ENCODE results near the gene GJC2. TPM values are rescaled to one million over a fixed set of nuclear protein-coding genes. Genes with fewer than 3 reads are reported as not detected.
A peak's percentile ranks its signal among the peaks of the same experiment; 100 is the strongest.
"Not testable (repeated sequence)": the region's sequence is repeated elsewhere in the genome, so short reads cannot be mapped to it uniquely, and the experiment has no call there.

Gene GJC2
- total and polyA plus RNA-seq, 3 experiments from 2014 or later: 0.57 to 1.1 TPM; not detected in 1

- peaks cover 12 to 24% (median 19%) of the 10 kb centered on the region in 3 donors for H3K4me1 Mint-ChIP-seq
- H3K4me3 Mint-ChIP-seq; H3K27me3 ChIP-seq (ENCODE audit: insufficient read depth, low read length, poor library complexity, severe bottlenecking); POLR2A ChIA-PET; CTCF ChIA-PET; H3K27ac ChIP-seq (ENCODE audit: low read depth, low read length); H3K4me3 ChIP-seq (ENCODE audit: low read length); H3K9me3 Mint-ChIP-seq; H3K27me3 Mint-ChIP-seq; H3K9me3 ChIP-seq (ENCODE audit: low read length); H3K4me1 ChIP-seq (ENCODE audit: insufficient read depth, low read length); H3K36me3 ChIP-seq (ENCODE audit: insufficient read depth, low read length): not testable (repeated sequence)
- H3K36me3 Mint-ChIP-seq: peaks cover 0 to 41% (median 4%) of the 10 kb centered on the region in 3 donors
- peak overlapping the region in 2 of 8 donors; percentile 22 to 61 for H3K27ac Mint-ChIP-seq
- DNase-seq: peak in 2 of 5 donors; percentile 37 to 45
Observed at GRCh38 chr1:228173528-228174481, 24.1 kb downstream of the GJC2 start.

- Mint-ChIP-seq H3K4me1 (peaks cover 10 to 16% (median 11%) of the 10 kb centered on the region in 3 donors), H3K27ac (peak overlapping the region in 3 of 8 donors; percentile 47 to 61 (median 57)), H3K9me3 (no peaks in the 10 kb centered on the region), H3K4me3 (peak overlapping the region in 1 of 7 donors; percentile 23), H3K36me3 (peaks cover 0 to 32% (median 4%) of the 10 kb centered on the region in 3 donors), H3K27me3 (no peaks in the 10 kb centered on the region)
- ChIA-PET POLR2A (no interaction called here), CTCF (no interaction called here)
- no peak overlapping the region for H3K4me3 ChIP-seq (ENCODE audit: low read length)
- no peaks in the 10 kb centered on the region for H3K27me3 ChIP-seq (ENCODE audit: insufficient read depth, low read length, poor library complexity, severe bottlenecking)
- H3K4me1 ChIP-seq (ENCODE audit: insufficient read depth, low read length): no peaks in the 10 kb centered on the region
- no peaks in the 10 kb centered on the region for H3K36me3 ChIP-seq (ENCODE audit: insufficient read depth, low read length)
- peak in 2 of 5 donors; percentile 48 to 58 for DNase-seq
- H3K27ac ChIP-seq (ENCODE audit: low read depth, low read length): no peak overlapping the region
- H3K9me3 ChIP-seq (ENCODE audit: low read length): no peaks in the 10 kb centered on the region
Observed at GRCh38 chr1:228174482-228175315, 25.0 kb downstream of the GJC2 start.

GRCh38 chr1:228175316-228176023 lies 25.7 kb downstream of the GJC2 start:
- Mint-ChIP-seq H3K27me3 (no peaks in the 10 kb centered on the region), H3K4me1 (peaks cover 9 to 16% (median 10%) of the 10 kb centered on the region in 3 donors), H3K36me3 (peaks cover 0 to 27% (median 4%) of the 10 kb centered on the region in 3 donors), H3K9me3 (no peaks in the 10 kb centered on the region), H3K27ac (peak overlapping the region in 3 of 8 donors; percentile 57 to 63 (median 61)), H3K4me3 (no peak overlapping the region)
- Histone ChIP-seq H3K9me3 (ENCODE audit: low read length) (no peaks in the 10 kb centered on the region), H3K4me3 (ENCODE audit: low read length) (no peak overlapping the region), H3K4me1 (ENCODE audit: insufficient read depth, low read length) (no peaks in the 10 kb centered on the region), H3K36me3 (ENCODE audit: insufficient read depth, low read length) (no peaks in the 10 kb centered on the region), H3K27ac (ENCODE audit: low read depth, low read length) (no peak overlapping the region), H3K27me3 (ENCODE audit: insufficient read depth, low read length, poor library complexity, severe bottlenecking) (no peaks in the 10 kb centered on the region)
- DNase-seq: no peak
- ChIA-PET POLR2A (no interaction called here), CTCF (no interaction called here)

GRCh38 chr1:228176024-228176395 lies 26.3 kb downstream of the GJC2 start:
- Mint-ChIP-seq H3K36me3 (peaks cover 0 to 26% (median 4%) of the 10 kb centered on the region in 3 donors), H3K27me3 (no peaks in the 10 kb centered on the region), H3K27ac (peak overlapping the region in 1 of 8 donors; percentile 63), H3K9me3 (no peaks in the 10 kb centered on the region), H3K4me3 (no peak overlapping the region), H3K4me1 (peaks cover 7 to 16% (median 10%) of the 10 kb centered on the region in 3 donors)
- H3K36me3 ChIP-seq (ENCODE audit: insufficient read depth, low read length): no peaks in the 10 kb centered on the region
- no peaks in the 10 kb centered on the region for H3K4me1 ChIP-seq (ENCODE audit: insufficient read depth, low read length)
- H3K9me3 ChIP-seq (ENCODE audit: low read length): no peaks in the 10 kb centered on the region
- no peak overlapping the region for H3K27ac ChIP-seq (ENCODE audit: low read depth, low read length)
- POLR2A ChIA-PET: no interaction called here
- DNase-seq: no peak
- CTCF ChIA-PET: no interaction called here
- no peak overlapping the region for H3K4me3 ChIP-seq (ENCODE audit: low read length)
- no peaks in the 10 kb centered on the region for H3K27me3 ChIP-seq (ENCODE audit: insufficient read depth, low read length, poor library complexity, severe bottlenecking)

GRCh38 chr1:228176461-228177182 lies 26.9 kb downstream of the GJC2 start:
- Mint-ChIP-seq H3K36me3 (peaks cover 0 to 24% (median 4%) of the 10 kb centered on the region in 3 donors), H3K27ac (peak overlapping the region in 1 of 8 donors; percentile 21), H3K4me3 (no peak overlapping the region), H3K27me3 (no peaks in the 10 kb centered on the region), H3K4me1 (peaks cover 7 to 14% (median 10%) of the 10 kb centered on the region in 3 donors), H3K9me3 (no peaks in the 10 kb centered on the region)
- ChIA-PET CTCF (interaction anchor here (2.2 kb wide), 1 partner anchor 11 kb away, joined by 11 read pairs; the partner anchor contains the start of gene IBA57), POLR2A (interaction anchor here (1.0 kb wide), 1 partner anchor 10 kb away, joined by 4 read pairs; no protein-coding TSS in a partner anchor)
- Histone ChIP-seq H3K27me3 (ENCODE audit: insufficient read depth, low read length, poor library complexity, severe bottlenecking) (no peaks in the 10 kb centered on the region), H3K9me3 (ENCODE audit: low read length) (no peaks in the 10 kb centered on the region), H3K4me3 (ENCODE audit: low read length) (no peak overlapping the region), H3K36me3 (ENCODE audit: insufficient read depth, low read length) (no peaks in the 10 kb centered on the region), H3K27ac (ENCODE audit: low read depth, low read length) (no peak overlapping the region), H3K4me1 (ENCODE audit: insufficient read depth, low read length) (no peaks in the 10 kb centered on the region)
- no peak for DNase-seq

GRCh38 chr1:228177183-228177475 lies 27.4 kb downstream of the GJC2 start:
- H3K36me3 ChIP-seq (ENCODE audit: insufficient read depth, low read length): no peaks in the 10 kb centered on the region
- Mint-ChIP-seq H3K9me3 (no peaks in the 10 kb centered on the region), H3K36me3 (peaks cover 0 to 22% (median 4%) of the 10 kb centered on the region in 3 donors), H3K4me1 (peaks cover 7 to 13% (median 10%) of the 10 kb centered on the region in 3 donors), H3K27ac (peak overlapping the region in 1 of 8 donors; percentile 21), H3K27me3 (no peaks in the 10 kb centered on the region), H3K4me3 (no peak overlapping the region)
- POLR2A ChIA-PET: interaction anchor here (0.7 to 1.0 kb wide), 2 partner anchors 9 to 24 kb away, joined by 4 to 5 read pairs; no protein-coding TSS in a partner anchor
- CTCF ChIA-PET: interaction anchor here (2.2 kb wide), 1 partner anchor 12 kb away, joined by 11 read pairs; the partner anchor contains the start of gene IBA57
- no peak overlapping the region for H3K27ac ChIP-seq (ENCODE audit: low read depth, low read length)
- no peak overlapping the region for H3K4me3 ChIP-seq (ENCODE audit: low read length)
- H3K27me3 ChIP-seq (ENCODE audit: insufficient read depth, low read length, poor library complexity, severe bottlenecking): no peaks in the 10 kb centered on the region
- no peak for DNase-seq
- no peaks in the 10 kb centered on the region for H3K4me1 ChIP-seq (ENCODE audit: insufficient read depth, low read length)
- no peaks in the 10 kb centered on the region for H3K9me3 ChIP-seq (ENCODE audit: low read length)
